ENCODE measurements around the gene EYA2. TPM values are rescaled to one million over a fixed set of nuclear protein-coding genes. Genes with fewer than 3 reads are reported as not detected.

Gene EYA2
- total RNA-seq, 1 donor from 2014 or later, result 8.1 TPM

GRCh38 chr20:47016068-47016664 lies 121.5 kb downstream of the EYA2 start:
- no peaks in the 10 kb centered on the region for H3K9me3 ChIP-seq
- H3K27me3 ChIP-seq, result no peaks in the 10 kb centered on the region
- H3K27ac ChIP-seq, result no peak overlapping the region
- H3K36me3 ChIP-seq, result no peaks in the 10 kb centered on the region
- H3K4me1 ChIP-seq, result peaks cover 8% of the 10 kb centered on the region
- no peak for DNase-seq (ENCODE audit: extremely low spot score in 2 of 2)
- no peak for TF ChIP-seq POLR2AphosphoS5 (IDR thresholded peaks at IDR 0.05; ENCODE audit: insufficient read depth in 1 of 2, low read depth in 1 of 2)
- TF ChIP-seq POLR2A (IDR thresholded peaks at IDR 0.05), result no peak
- no peak for TF ChIP-seq CTCF (IDR thresholded peaks at IDR 0.05)
- no peak overlapping the region for H3K4me3 ChIP-seq
- intact Hi-C loops (cut with DNase I), result no loop called here

DNA sequence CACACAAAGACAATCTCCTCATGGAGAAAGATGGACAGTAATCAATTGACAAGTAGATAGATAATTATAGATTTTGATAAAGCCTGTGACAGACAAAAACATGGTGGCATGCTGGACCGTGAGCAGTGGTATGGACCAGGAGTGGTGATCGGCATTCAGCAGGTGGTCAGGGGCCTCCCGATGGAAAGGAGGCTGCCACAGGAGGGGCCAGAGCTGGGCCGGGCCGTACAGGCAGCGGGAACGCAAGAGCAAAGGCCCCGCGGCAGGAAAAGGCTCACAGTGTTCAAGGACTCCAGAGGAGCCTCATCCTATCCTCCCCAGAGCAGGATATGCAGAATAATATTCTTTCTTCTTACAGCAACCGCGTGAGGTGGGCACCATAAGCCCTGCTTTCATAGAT lies 123.7 kb downstream of the EYA2 start:
- no peaks in the 10 kb centered on the region for H3K27me3 ChIP-seq
- no peak for TF ChIP-seq POLR2AphosphoS5 (IDR thresholded peaks at IDR 0.05; ENCODE audit: insufficient read depth in 1 of 2, low read depth in 1 of 2)
- no peak for TF ChIP-seq POLR2A (IDR thresholded peaks at IDR 0.05)
- TF ChIP-seq CTCF (IDR thresholded peaks at IDR 0.05), result no peak
- no peak for DNase-seq (ENCODE audit: extremely low spot score in 2 of 2)
- H3K4me3 ChIP-seq, result no peak overlapping the region
- H3K36me3 ChIP-seq, result no peaks in the 10 kb centered on the region
- H3K27ac ChIP-seq, result no peak overlapping the region
- no peaks in the 10 kb centered on the region for H3K9me3 ChIP-seq
- peaks cover 8% of the 10 kb centered on the region for H3K4me1 ChIP-seq
- intact Hi-C loops (cut with DNase I), result no loop called here

DNA sequence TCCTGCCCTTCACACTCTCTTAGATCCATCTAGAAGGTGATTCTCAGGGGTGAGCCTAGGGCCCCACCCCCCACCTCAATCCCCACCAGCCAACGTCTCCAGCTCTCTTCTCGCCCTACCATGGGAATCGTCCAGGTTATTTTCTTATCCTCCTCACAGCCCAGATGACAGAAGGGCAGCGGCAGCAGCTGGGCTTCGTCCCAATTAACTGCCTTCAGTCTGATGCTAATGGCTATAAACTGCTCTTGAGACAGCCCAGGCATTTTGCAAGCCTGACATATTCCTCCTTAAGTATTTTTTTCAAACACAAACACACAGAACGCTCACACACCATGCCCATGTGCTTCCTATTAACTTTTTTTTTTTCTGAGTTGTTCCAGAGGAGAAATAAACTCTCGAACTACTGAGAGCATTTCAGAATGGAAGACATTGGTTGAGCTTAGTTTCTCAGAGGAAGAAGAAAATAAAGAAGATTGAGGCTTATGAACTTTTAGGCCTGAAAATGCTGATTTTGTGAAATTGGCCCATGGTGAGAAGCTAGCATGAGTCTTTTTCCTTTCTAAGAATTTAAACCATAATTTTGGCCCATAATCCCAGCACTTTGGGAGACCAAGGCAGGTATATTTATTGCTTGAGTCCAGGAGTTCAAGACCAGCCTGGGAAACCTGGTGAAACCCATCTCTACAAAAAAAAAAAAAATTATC lies 124.6 kb downstream of the EYA2 start:
- peak overlapping the region; percentile 49 for H3K27ac ChIP-seq
- intact Hi-C loops (cut with DNase I), result no loop called here
- no peak for DNase-seq (ENCODE audit: extremely low spot score in 2 of 2)
- TF ChIP-seq POLR2AphosphoS5 (IDR thresholded peaks at IDR 0.05; ENCODE audit: insufficient read depth in 1 of 2, low read depth in 1 of 2) (peak; percentile 64 to 87), POLR2A (IDR thresholded peaks at IDR 0.05) (no peak), CTCF (IDR thresholded peaks at IDR 0.05) (no peak)
- H3K36me3 ChIP-seq, result no peaks in the 10 kb centered on the region
- peaks cover 9% of the 10 kb centered on the region for H3K4me1 ChIP-seq
- H3K27me3 ChIP-seq, result no peaks in the 10 kb centered on the region
- no peak overlapping the region for H3K4me3 ChIP-seq
- no peaks in the 10 kb centered on the region for H3K9me3 ChIP-seq

DNA sequence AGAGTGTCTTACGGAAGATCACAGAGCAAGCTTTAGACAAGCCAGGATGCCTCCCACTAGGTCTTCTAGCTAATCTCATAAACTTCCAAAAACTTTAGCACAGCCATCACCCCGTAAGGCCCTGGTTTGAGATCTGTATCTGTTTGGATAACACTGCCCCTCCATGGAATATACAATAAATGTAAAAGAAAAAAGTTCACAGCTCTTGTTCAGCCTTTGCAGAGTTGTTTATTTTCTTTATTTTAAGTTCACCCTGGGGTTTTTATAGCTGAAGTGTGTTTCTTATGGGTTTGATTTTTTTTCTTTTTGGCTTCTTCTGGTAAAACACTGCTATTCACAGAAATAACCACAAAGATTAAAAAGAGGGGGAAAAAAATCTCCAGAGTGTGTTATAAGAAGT lies 125.6 kb downstream of the EYA2 start:
- no peaks in the 10 kb centered on the region for H3K9me3 ChIP-seq
- TF ChIP-seq CTCF (IDR thresholded peaks at IDR 0.05) (no peak), POLR2AphosphoS5 (IDR thresholded peaks at IDR 0.05; ENCODE audit: insufficient read depth in 1 of 2, low read depth in 1 of 2) (no peak), POLR2A (IDR thresholded peaks at IDR 0.05) (no peak)
- no peak for DNase-seq (ENCODE audit: extremely low spot score in 2 of 2)
- no peak overlapping the region for H3K4me3 ChIP-seq
- peak overlapping the region; percentile 49 for H3K27ac ChIP-seq
- peaks cover 18% of the 10 kb centered on the region for H3K4me1 ChIP-seq
- no peaks in the 10 kb centered on the region for H3K27me3 ChIP-seq
- intact Hi-C loops (cut with DNase I), result no loop called here
- no peaks in the 10 kb centered on the region for H3K36me3 ChIP-seq

GRCh38 chr20:47021850-47022249 lies 127.2 kb downstream of the EYA2 start:
- TF ChIP-seq POLR2A (IDR thresholded peaks at IDR 0.05) (no peak), POLR2AphosphoS5 (IDR thresholded peaks at IDR 0.05; ENCODE audit: insufficient read depth in 1 of 2, low read depth in 1 of 2) (no peak), CTCF (IDR thresholded peaks at IDR 0.05) (no peak)
- intact Hi-C loops (cut with DNase I), result no loop called here
- no peak overlapping the region for H3K4me3 ChIP-seq
- no peak overlapping the region for H3K27ac ChIP-seq
- H3K4me1 ChIP-seq, result peaks cover 18% of the 10 kb centered on the region
- DNase-seq (ENCODE audit: extremely low spot score in 2 of 2), result no peak
- H3K27me3 ChIP-seq, result no peaks in the 10 kb centered on the region
- no peaks in the 10 kb centered on the region for H3K9me3 ChIP-seq
- no peaks in the 10 kb centered on the region for H3K36me3 ChIP-seq
